HG02588 (cell line): ENCODE results near the gene RPL39L.
A peak's percentile ranks its signal among the peaks of the same experiment; 100 is the strongest.
"Not testable (repeated sequence)": the region's sequence is repeated elsewhere in the genome, so short reads cannot be mapped to it uniquely, and the experiment has no call there.

Source experiments
- ATAC-seq: cut with Tn5 transposase; IDR thresholded peaks from one replicate; pipeline ENCODE4 v1.9.1; 2021; ENCODE audit warnings: mild to moderate bottlenecking, moderate library complexity; ENCODE audit not compliant: unreplicated experiment

RPL39L gene

GRCh38 chr3:187139126-187139894 lies at the start of gene RPL39L:
TSS of gene RPL39L (minus strand) at chr3:187139496. CDS start at chr3:187121300, 18,196 bp downstream.
- peak; percentile 98 for ATAC-seq

GRCh38 chr3:187188931-187189330 lies 49.6 kb upstream of the RPL39L start:
- no peak for ATAC-seq

DNA sequence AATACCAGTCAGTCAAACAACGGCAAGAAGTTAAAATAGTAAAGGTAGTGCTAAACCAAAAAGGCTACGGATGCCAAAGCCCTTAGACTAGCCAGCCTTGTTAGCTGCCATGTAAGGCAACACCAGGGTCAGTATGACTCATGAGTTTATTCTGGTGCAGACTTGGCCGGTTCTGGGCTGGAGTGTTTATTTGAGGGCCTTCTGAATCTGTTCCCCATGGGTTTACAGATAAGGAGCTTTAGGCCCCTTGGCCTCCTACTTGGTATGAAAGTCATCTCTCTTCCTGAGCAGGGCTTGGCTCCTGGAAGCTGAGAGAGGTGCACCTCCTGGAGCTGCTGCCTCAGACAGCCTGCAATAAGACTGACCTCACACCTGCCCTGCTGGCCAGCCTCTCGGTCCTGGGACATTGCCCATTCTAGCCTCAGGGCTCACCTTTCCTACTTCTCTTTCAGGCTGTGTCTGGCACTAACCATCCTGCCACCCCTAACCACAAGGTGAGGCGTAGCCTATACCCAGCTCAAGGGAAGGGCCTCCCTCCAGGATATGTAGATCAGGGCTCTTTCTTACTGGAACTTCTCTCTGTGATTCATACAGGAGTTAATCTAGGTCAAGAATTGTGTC lies 47.6 kb upstream of the RPL39L start:
- no peak for ATAC-seq

- no peak for ATAC-seq
Measured at GRCh38 chr3:187186375-187186774, 47.1 kb upstream of the RPL39L start.

GRCh38 chr3:187185759-187186158 lies 46.5 kb upstream of the RPL39L start:
- no peak for ATAC-seq

- ATAC-seq = no peak
Measured at GRCh38 chr3:187183903-187184302, 44.6 kb upstream of the RPL39L start.

- ATAC-seq = peak; percentile 61
Measured at GRCh38 chr3:187183210-187183862, 44.0 kb upstream of the RPL39L start.

DNA sequence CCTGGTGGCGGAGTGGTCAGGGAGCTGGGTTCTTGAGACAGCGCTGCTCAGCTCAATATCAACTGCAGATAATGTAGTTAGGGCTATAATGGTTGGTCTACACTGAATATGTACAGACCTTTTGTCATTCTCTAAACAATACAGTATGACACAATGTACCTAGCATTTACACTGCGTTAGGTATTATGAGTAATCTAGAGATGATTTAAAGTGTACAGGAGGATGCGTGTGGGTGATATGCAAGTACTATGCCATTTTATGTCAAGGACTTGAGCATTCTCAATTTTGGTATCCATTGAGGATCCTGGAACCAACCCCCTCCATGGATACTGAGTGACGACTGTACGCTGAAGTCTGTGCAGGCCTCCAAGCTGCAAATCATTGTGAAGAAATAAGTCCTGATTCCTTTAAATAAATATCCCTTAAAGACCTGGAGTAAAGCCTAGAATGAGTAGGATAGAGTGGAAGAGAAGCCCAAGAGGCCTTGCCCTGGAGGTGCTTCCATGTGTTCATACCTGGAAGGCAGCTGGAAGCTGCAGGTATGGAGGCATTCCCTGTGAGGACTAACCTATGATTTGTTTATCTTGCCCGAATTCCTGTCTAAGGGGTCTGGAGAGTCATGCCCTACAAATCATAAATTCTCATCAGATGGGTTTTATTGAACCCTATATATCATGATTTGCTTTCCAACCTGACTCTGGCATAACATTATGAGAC lies 42.3 kb upstream of the RPL39L start:
- no peak for ATAC-seq

GRCh38 chr3:187172929-187173328 lies 33.6 kb upstream of the RPL39L start:
- ATAC-seq = no peak

DNA sequence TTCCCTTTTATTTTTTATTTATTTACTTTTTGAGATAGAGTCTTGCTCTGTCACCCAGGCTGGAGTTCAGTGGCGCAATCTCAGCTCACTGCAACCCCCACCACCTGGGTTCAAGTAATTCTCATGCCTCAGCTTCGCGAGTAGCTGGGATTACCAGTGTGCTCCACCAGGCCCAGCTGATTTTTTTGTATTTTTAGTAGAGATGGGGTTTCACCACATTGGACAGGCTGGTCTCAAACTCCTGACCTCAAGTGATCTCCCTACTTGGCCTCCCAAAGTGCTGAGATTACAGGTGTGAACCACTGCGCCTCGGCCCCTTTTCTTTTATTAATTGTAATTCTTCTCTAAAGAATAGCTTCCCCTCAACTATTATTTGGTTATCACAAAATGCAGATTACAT lies 31.6 kb upstream of the RPL39L start:
- not testable (repeated sequence) for ATAC-seq

DNA sequence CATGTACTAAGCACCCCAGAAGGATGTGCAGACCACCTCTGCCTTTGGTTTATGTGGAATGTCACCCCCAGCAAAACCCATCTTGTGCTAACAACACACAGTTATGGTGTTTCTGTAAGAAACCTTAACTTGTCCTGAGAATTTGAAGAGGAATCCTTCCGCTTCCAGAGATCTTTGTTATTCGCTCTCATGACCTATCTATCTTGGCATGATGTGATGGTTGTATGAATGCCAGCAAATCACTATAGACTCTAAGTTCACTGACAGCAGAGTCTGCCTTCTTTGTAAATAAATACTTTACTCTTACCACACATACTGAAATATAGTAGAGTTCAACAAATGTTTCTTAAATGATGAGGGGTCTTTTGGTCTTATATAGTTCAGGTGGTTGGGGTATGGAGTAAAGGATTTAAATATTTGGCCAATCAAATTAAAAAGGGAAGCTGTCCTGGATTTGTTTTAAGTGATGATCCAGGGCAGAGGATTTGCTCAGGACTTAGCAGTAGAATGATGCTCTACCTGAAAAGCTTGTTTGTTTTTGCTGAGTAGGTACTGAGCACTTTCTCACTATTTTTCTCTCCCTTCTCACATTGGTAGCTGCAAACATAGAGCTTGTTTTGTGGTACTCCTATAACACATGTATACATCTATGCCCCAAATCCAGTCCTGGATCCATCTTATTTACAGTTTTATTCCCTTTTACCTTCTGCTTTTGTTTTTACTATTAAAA lies 30.1 kb upstream of the RPL39L start:
- no peak for ATAC-seq

DNA sequence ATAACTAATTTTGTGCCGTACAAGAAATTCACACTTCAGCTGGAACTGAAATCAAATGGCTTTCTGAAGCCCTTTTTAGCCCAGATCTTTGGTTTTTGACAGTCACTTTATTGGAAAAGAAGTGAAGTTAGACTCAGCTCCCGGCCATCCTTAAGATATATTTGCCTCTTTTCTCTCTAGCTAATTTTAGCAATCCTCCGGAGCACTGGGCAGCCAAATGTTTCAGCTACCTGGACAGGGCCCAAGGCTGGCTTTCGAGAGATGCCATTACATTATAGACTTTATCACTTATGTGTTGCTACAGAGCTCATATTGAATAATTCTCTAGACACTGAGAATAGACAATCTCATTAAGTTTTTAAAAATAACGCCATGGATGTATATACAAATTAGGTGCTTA lies 28.5 kb upstream of the RPL39L start:
- ATAC-seq = no peak

- no peak for ATAC-seq
Measured at GRCh38 chr3:187166750-187167149, 27.5 kb upstream of the RPL39L start.

- ATAC-seq = no peak
Measured at GRCh38 chr3:187165144-187165543, 25.8 kb upstream of the RPL39L start.

DNA sequence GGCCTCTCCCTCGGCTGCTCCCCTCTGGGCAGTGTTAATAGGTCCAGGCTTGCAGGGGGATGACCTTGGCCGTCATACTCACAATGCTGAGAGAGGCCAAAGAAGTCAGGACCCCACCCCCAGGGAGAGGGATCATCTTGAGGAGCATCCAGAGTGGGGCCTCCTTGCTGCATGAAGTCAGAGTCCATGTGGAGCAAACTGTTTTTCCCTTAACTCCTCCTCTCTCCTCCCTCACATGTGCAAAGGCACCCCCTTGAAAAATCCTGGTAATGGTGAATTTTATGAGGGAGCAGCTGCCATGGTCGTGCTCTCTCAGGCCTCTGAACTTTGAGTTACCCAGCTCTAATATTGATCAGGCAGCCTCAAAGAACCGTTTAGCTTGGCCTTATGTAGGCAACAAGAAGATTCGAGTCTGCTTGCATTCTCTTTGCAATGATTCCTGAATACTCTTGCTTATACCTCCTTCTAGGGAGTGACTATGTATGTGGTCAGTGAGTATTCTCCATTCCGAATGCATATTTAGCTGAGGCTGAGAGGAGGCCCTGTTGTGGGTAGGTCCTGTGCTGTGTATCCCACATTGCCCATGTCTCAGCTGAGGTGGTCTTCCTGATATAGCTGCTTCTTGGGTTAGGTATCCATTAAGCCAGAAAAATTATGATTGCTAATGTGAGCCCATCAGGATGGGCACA lies 23.1 kb upstream of the RPL39L start:
- no peak for ATAC-seq

GRCh38 chr3:187161556-187161955 lies 22.3 kb upstream of the RPL39L start:
- no peak for ATAC-seq

- ATAC-seq = no peak
Measured at GRCh38 chr3:187150599-187150998, 11.3 kb upstream of the RPL39L start.

DNA sequence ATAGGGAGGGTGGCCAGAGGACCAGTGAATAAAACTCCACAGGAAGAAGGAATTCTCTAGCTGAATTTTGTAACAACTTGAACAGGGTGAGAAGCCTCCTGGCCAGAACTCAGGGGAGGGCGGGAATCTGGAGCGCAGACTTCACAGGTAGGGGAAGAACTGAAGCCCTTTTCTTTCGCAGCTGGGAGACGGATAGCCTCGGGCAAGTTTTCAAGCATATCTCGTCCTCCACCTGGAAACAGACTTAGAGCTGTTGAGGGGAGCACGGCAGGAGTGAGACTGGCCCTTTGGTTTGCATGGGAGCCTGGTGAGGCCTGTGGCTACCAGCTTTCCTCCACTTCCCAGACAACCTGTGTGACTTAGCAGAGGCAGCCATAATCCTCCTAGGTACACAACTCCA lies 10.9 kb upstream of the RPL39L start:
- no peak for ATAC-seq

- no peak for ATAC-seq
Measured at GRCh38 chr3:187146389-187146788, 7.1 kb upstream of the RPL39L start.
